GM12878 (cell line): ENCODE measurements around the gene RER1. TPM values are rescaled to one million over a fixed set of nuclear protein-coding genes. Genes with fewer than 3 reads are reported as not detected.

Experiments
- ATAC-seq: fragments of 200-7000 bp; cut with Tn5 transposase; 3 replicates; pipeline ENCODE4 v1.9.1; 2020; ENCODE audit warnings: mild to moderate bottlenecking, moderate library complexity
- BruUV-seq: library from RNA; stranded (reverse); fragments of 400-500 nt; replicated peaks from 2 replicates; lab custom pipeline; 2021; lab: Mats Ljungman, UMichigan
- CTCF ChIA-PET: fragments of 300-600 bp; sonication (Branson Sonifier 250); formaldehyde crosslinking; extraction: SDS; loops from one replicate; lab custom pipeline; 2021; ENCODE audit warnings: inconsistent platforms; lab: Yijun Ruan, JAX
- POLR2A ChIA-PET: fragments of 350-600 bp; formaldehyde crosslinking; extraction: SDS; loops from one replicate; lab custom pipeline; 2021; ENCODE audit warnings: inconsistent platforms; lab: Charles Lee
- RAD21 ChIA-PET: fragments of 300-600 bp; sonication (Branson Sonifier 250); formaldehyde crosslinking; loops from one replicate; lab custom pipeline; 2023; ENCODE audit warnings: antibody characterized with exemption; ENCODE audit not compliant: unreplicated experiment; lab: Charles Lee
- SMC1A ChIA-PET: fragments of 300-600 bp; sonication (Branson Sonifier 250); formaldehyde crosslinking; loops from one replicate; lab custom pipeline; 2023; ENCODE audit not compliant: unreplicated experiment, uncharacterized antibody; lab: Charles Lee
- DNase-seq: peaks from one replicate; pipeline ENCODE4 v3.0.0-alpha.2; 2011; ENCODE audit warnings: low read depth, low spot score
- FAIRE-seq: peaks from 3 replicates; lab custom pipeline; 2011; peaks lifted over from hg19 to GRCh38; lab: Jason Lieb, UNC
- H2AFZ ChIP-seq: 2 replicates; pipeline ENCODE4 v1.6.0; 2011; ENCODE audit warnings: low read depth, low read length, control low read depth; ENCODE audit not compliant: control insufficient read depth
- H3K27ac ChIP-seq: 2 replicates; pipeline ENCODE4 v1.5.1; 2011; ENCODE audit warnings: control low read depth; ENCODE audit not compliant: control insufficient read depth, insufficient read depth
- H3K27me3 ChIP-seq, 2 experiments: replicated peaks in 1 of 2; 2 replicates each; pipeline versions ENCODE4 v1.6.0 to v1.6.1; 2011; ENCODE audit warnings: low read length in 1 of 2; ENCODE audit not compliant: control insufficient read depth in 2 of 2, insufficient read depth in 2 of 2
- H3K36me3 ChIP-seq, 2 experiments: 2 replicates each; pipeline ENCODE4 v1.5.1; 2011; ENCODE audit warnings: low read length in 1 of 2; ENCODE audit not compliant: control insufficient read depth in 2 of 2, insufficient read depth in 2 of 2
- H3K4me1 ChIP-seq: 2 replicates; pipeline ENCODE4 v1.6.1; 2011; ENCODE audit warnings: mild to moderate bottlenecking, low read length, moderate library complexity, mixed read lengths; ENCODE audit not compliant: control insufficient read depth, insufficient read depth
- H3K4me2 ChIP-seq: 2 replicates; pipeline ENCODE4 v1.6.0; 2011; ENCODE audit warnings: control low read depth; ENCODE audit not compliant: control insufficient read depth, insufficient read depth
- H3K4me3 ChIP-seq: fragments of 200-600 bp; sonication (generic); 2 replicates; pipeline ENCODE4 v1.5.1; 2016
- H3K79me2 ChIP-seq: 2 replicates; pipeline ENCODE4 v1.6.0; 2011; ENCODE audit warnings: low read length; ENCODE audit not compliant: control insufficient read depth, insufficient read depth
- H3K9ac ChIP-seq: 2 replicates; pipeline ENCODE4 v1.8.0; 2011; ENCODE audit warnings: low read length, control low read depth, mixed read lengths; ENCODE audit not compliant: control insufficient read depth, insufficient read depth
- H3K9me3 ChIP-seq: replicated peaks from 3 replicates; pipeline ENCODE4 v1.5.1; 2011; ENCODE audit warnings: mild to moderate bottlenecking, low read length; ENCODE audit not compliant: control insufficient read depth, insufficient read depth
- H4K20me1 ChIP-seq: 2 replicates; pipeline ENCODE4 v1.6.0; 2011; ENCODE audit not compliant: control insufficient read depth, insufficient read depth
- ATF3 ChIP-seq: IDR thresholded peaks from 2 replicates; pipeline ENCODE4 v1.6.1; 2011; ENCODE audit warnings: low read depth, mild to moderate bottlenecking, low read length, moderate library complexity, borderline replicate concordance; ENCODE audit errors: extremely low read depth
- CTCF ChIP-seq, 3 experiments: IDR thresholded peaks in 2 of 3; conservative IDR thresholded peaks in 1 of 3; 2 replicates each; pipeline ENCODE4 v1.5.1; 2011; ENCODE audit warnings: low read depth in 3 of 3, low read length in 3 of 3, mild to moderate bottlenecking in 3 of 3, control low read depth in 2 of 3, moderate library complexity in 2 of 3, inconsistent platforms in 1 of 3, mixed read lengths in 1 of 3; ENCODE audit not compliant: control insufficient read depth in 2 of 3, insufficient read depth in 1 of 3; ENCODE audit errors: extremely low read depth in 1 of 3
- NR2C1 ChIP-seq: fragments of 450-650 bp; IDR thresholded peaks from 2 replicates; pipeline ENCODE4 v1.6.1; 2017; ENCODE audit warnings: antibody characterized with exemption, mild to moderate bottlenecking, moderate library complexity
- PAX5 ChIP-seq: IDR thresholded peaks from 2 replicates; pipeline ENCODE4 v1.6.1; 2011; ENCODE audit warnings: low read depth, low read length, borderline replicate concordance
- PAX8 ChIP-seq: fragments of 450-650 bp; IDR thresholded peaks from 2 replicates; pipeline ENCODE4 v1.6.1; 2017; ENCODE audit warnings: mild to moderate bottlenecking, moderate library complexity
- POLR2A ChIP-seq: IDR thresholded peaks from 2 replicates; pipeline ENCODE4 v1.6.1; 2011; ENCODE audit warnings: low read depth, mild to moderate bottlenecking, low read length
- RELA ChIP-seq: fragments of 450-650 bp; IDR thresholded peaks from 2 replicates; pipeline ENCODE4 v1.8.0; 2014; ENCODE audit warnings: borderline replicate concordance; ENCODE audit not compliant: partially characterized antibody
- SMAD5 ChIP-seq: IDR thresholded peaks from 2 replicates; pipeline ENCODE4 v1.6.1; 2016; ENCODE audit warnings: antibody characterized with exemption, low read depth
- SUPT20H ChIP-seq: IDR thresholded peaks from 2 replicates; pipeline ENCODE4 v1.6.1; 2011; ENCODE audit warnings: low read depth, mild to moderate bottlenecking, low read length, moderate library complexity, borderline replicate concordance; ENCODE audit not compliant: control insufficient read depth
- ZNF24 ChIP-seq: fragments of 450-650 bp; IDR thresholded peaks from 2 replicates; pipeline ENCODE4 v1.6.1; 2017; ENCODE audit warnings: antibody characterized with exemption, mild to moderate bottlenecking
- WGBS: methylation state at CpG from one replicate; pipeline ENCODE4 v1.1.6; 2016; ENCODE audit warnings: low lambda C conversion rate; ENCODE audit not compliant: insufficient replicate concordance, insufficient coverage; ENCODE audit errors: missing lambda C conversion rate; 5-methylcytosine and 5-hydroxymethylcytosine counted together
- in situ Hi-C: fragments of 300-500 bp; cut with MboI; formaldehyde crosslinking; loops from 9 replicates; pipeline ENCODE4 v1.14.3; 2018; ENCODE audit warnings: mixed read lengths
- intact Hi-C: fragments of 100-400 bp; cut with micrococcal nuclease; formaldehyde crosslinking; loops from one replicate; pipeline ENCODE4 v1.14.2; 2022; ENCODE audit not compliant: unreplicated experiment
- polyA plus RNA-seq, 11 experiments: library from polyadenylated mRNA; depleted of rRNA in 4 of 11; unstranded in 6 of 11; stranded (reverse) in 5 of 11; fragments of >200 nt; fragmentation: Nextera tagmentation in 4 of 11; fragmentation: Illumina TruSeq in 1 of 11; extraction: Ambion mirVana in 4 of 11; extraction: Trizol in 1 of 11; gene quantifications; 1 replicate in 1 of 11; 2 replicates in 10 of 11; pipeline versions ENCODE4 v1.2.1 to v1.2.3, GENCODE V29; 2011 to 2016; ENCODE audit warnings: inconsistent platforms in 2 of 11, missing spikeins in 2 of 11, low read depth in 1 of 11
- total RNA-seq, 4 experiments: library from RNA; depleted of rRNA in 3 of 4; stranded (reverse); fragments of >200 nt in 3 of 4; fragmentation: Illumina TruSeq in 1 of 4; extraction: Trizol in 1 of 4; gene quantifications; 2 replicates each; pipeline versions ENCODE4 v1.2.1 to v1.2.3, GENCODE V29; 2013 to 2021

Gene RER1
- total and polyA plus RNA-seq, 10 of the 15 experiments (the other 5 are each of a cell fraction or from before 2014, with no cell fraction given), result 29.2 to 274 (median 136) TPM

GRCh38 chr1:2386636-2387611 is 4.7 kb upstream of the RER1 start:
- intact Hi-C loops, result no loop called here
- ChIA-PET CTCF (interaction anchor here (1.7 to 2.5 kb wide), 2 partner anchors 8 to 192 kb away, joined by 6 to 22 read pairs; partner anchors contain the start of gene FAAP20), RAD21 (interaction anchor here (1.2 to 1.3 kb wide), 3 partner anchors 26 to 192 kb away, joined by 4 to 9 read pairs (median 5); partner anchors contain the start of gene FAAP20), SMC1A (interaction anchor here (1.7 kb wide), 1 partner anchor 192 kb away, joined by 5 read pairs; the partner anchor contains the start of gene FAAP20), POLR2A (no interaction called here)
- Histone ChIP-seq H3K4me3 (peak overlapping the region; percentile 66), H3K27me3 (no peaks in the 10 kb centered on the region), H3K36me3 (no peaks in the 10 kb centered on the region; a peak in 1 of 4 replicates), H2AFZ (no peak overlapping the region), H3K27ac (peak overlapping the region; percentile 82), H3K9ac (peak overlapping the region; percentile 67; the same call in 1 of the 2 replicates), H3K79me2 (peaks cover 18% of the 10 kb centered on the region), H3K4me2 (peak overlapping the region; percentile 87), H3K9me3 (no peaks in the 10 kb centered on the region), H3K4me1 (peaks cover 33% of the 10 kb centered on the region), H4K20me1 (no peaks in the 10 kb centered on the region)
- in situ Hi-C loops, result loop anchor here (5.0 kb wide), 1 partner anchor 195 kb away; the partner anchor contains the start of gene FAAP20
- TF ChIP-seq PAX8, result no peak
- no peak for TF ChIP-seq PAX5
- no peak for TF ChIP-seq NR2C1
- no peak for TF ChIP-seq CTCF (IDR thresholded peaks at IDR 0.05 in 2 of 3, conservative IDR thresholded peaks at IDR 0.05 in 1 of 3; ENCODE audit: control insufficient read depth in 2 of 3, extremely low read depth in 1 of 3, insufficient read depth in 1 of 3, low read depth in 3 of 3, low read length in 3 of 3)
- no peak for TF ChIP-seq POLR2A
- no peak for TF ChIP-seq ZNF24
- TF ChIP-seq SMAD5, result no peak
- TF ChIP-seq ATF3, result no peak
- no peak for TF ChIP-seq SUPT20H
- no peak for TF ChIP-seq RELA
- 94% methylated on average over 29 of the region's 30 CpGs for WGBS
- ATAC-seq (no peak), DNase-seq (no peak), FAIRE-seq (no peak)
- BruUV-seq, result no TSS peak
